Lower leg skin (tissue), 4 donors: Measurements from ENCODE around the gene NES. TPM values are rescaled to one million over a fixed set of nuclear protein-coding genes. Genes with fewer than 3 reads are reported as not detected.
A peak's percentile ranks its signal among the peaks of the same experiment; 100 is the strongest.

Experiments
- DNase-seq, 2 donors: peaks; one replicate each; pipeline ENCODE4 v3.0.0-alpha.2; 2019; ENCODE audit warnings: low spot score in 2 of 2
- H3K4me3 ChIP-seq: fragments of 200-600 bp; sonication (generic); 2 replicates; pipeline ENCODE4 v1.5.1; 2017; ENCODE audit warnings: mild to moderate bottlenecking, low read depth; ENCODE audit not compliant: poor library complexity, severe bottlenecking
- POLR2A ChIP-seq, 2 donors: fragments of 450-650 bp; IDR thresholded peaks; one replicate each; pipeline ENCODE4 v1.6.1; 2016 to 2017; ENCODE audit warnings: antibody characterized with exemption in 2 of 2, mild to moderate bottlenecking in 1 of 2, moderate library complexity in 1 of 2
- WGBS, 2 donors: methylation state at CpG; one replicate each; pipeline ENCODE4 v1.1.5; 2018; 5-methylcytosine and 5-hydroxymethylcytosine counted together
- intact Hi-C: fragments of 100-400 bp; cut with DNase I; formaldehyde crosslinking; loops from one replicate; pipeline ENCODE4 v1.15.0; 2023; ENCODE audit warnings: low total_unique reads
- total RNA-seq, 4 donors: library from RNA; depleted of rRNA; stranded (reverse); fragments of >200 nt; gene quantifications; one replicate each; pipeline ENCODE4 v1.1.0, GENCODE V29; 2016
- TF ChIP-seq, protein P1 (sequence below), 3 donors: fragments of 450-650 bp; IDR thresholded peaks; one replicate each; pipeline ENCODE4 v1.5.1; 2016; ENCODE audit warnings: antibody characterized with exemption in 3 of 3, mild to moderate bottlenecking in 3 of 3, moderate library complexity in 2 of 3

NES gene
- total RNA-seq, 4 donors from 2014 or later: 2.4 to 8.9 (median 5.0) TPM

DNA sequence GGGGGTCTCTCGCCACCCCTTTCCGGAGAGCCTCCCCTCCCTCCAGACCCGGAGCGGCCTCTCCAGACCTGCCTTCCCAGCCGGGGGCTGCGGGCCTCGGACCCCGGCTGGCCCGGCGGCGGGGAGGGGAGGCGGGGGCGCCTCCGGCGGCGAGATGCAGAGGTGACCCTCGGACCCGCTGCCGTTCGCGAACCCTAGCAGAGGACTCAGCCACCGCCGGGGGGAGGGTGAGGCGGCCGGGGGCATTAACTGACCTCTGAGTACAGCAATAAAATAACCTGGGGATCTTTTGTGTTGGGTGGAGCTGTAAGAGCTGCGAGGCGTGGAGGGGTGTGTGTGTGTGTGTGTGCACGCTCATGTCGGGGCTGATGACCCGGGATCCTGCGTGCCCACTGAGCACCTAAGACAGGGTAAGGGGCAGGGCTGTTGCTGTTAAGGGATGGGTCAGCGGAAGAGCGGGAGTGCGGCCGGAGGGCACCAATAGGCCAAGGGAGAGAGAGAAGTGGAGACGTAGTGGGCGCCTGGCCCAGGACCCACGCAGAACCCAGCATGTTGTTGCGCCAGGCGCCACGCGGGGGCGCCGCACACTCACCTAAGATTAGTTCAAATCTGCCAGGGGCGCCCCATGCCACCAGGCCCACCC lies 51.6 kb downstream of the NES start:
- DNase-seq: peak in 1 of 2 donors; percentile 90
- intact Hi-C loops: no loop called here
- TF ChIP-seq, protein P1, sequence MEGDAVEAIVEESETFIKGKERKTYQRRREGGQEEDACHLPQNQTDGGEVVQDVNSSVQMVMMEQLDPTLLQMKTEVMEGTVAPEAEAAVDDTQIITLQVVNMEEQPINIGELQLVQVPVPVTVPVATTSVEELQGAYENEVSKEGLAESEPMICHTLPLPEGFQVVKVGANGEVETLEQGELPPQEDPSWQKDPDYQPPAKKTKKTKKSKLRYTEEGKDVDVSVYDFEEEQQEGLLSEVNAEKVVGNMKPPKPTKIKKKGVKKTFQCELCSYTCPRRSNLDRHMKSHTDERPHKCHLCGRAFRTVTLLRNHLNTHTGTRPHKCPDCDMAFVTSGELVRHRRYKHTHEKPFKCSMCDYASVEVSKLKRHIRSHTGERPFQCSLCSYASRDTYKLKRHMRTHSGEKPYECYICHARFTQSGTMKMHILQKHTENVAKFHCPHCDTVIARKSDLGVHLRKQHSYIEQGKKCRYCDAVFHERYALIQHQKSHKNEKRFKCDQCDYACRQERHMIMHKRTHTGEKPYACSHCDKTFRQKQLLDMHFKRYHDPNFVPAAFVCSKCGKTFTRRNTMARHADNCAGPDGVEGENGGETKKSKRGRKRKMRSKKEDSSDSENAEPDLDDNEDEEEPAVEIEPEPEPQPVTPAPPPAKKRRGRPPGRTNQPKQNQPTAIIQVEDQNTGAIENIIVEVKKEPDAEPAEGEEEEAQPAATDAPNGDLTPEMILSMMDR (IDR thresholded peaks at IDR 0.05): peak in 1 of 3 donors; percentile 43
- TF ChIP-seq POLR2A (IDR thresholded peaks at IDR 0.05): no peak
- WGBS, 2 donors: 0 to 2% methylated on average over 24 to 44 of the region's 45 CpGs
- peak overlapping the region; percentile 16 for H3K4me3 ChIP-seq

GRCh38 chr1:156624814-156625435 lies 52.3 kb downstream of the NES start:
- 2 to 6% methylated on average over 21 to 28 of the region's 55 CpGs for WGBS, 2 donors
- TF ChIP-seq, protein P1 (IDR thresholded peaks at IDR 0.05): no peak
- TF ChIP-seq POLR2A (IDR thresholded peaks at IDR 0.05): no peak
- intact Hi-C loops: loop anchor here (5.0 kb wide), 1 partner anchor 32 kb away; no protein-coding TSS in a partner anchor
- no peak for DNase-seq
- H3K4me3 ChIP-seq: no peak overlapping the region

- TF ChIP-seq, protein P1 (IDR thresholded peaks at IDR 0.05): no peak
- no peak for TF ChIP-seq POLR2A (IDR thresholded peaks at IDR 0.05)
- peak in 1 of 2 donors; percentile 89 for DNase-seq
Measured at GRCh38 chr1:156623946-156624813, 53.0 kb downstream of the NES start.

DNA sequence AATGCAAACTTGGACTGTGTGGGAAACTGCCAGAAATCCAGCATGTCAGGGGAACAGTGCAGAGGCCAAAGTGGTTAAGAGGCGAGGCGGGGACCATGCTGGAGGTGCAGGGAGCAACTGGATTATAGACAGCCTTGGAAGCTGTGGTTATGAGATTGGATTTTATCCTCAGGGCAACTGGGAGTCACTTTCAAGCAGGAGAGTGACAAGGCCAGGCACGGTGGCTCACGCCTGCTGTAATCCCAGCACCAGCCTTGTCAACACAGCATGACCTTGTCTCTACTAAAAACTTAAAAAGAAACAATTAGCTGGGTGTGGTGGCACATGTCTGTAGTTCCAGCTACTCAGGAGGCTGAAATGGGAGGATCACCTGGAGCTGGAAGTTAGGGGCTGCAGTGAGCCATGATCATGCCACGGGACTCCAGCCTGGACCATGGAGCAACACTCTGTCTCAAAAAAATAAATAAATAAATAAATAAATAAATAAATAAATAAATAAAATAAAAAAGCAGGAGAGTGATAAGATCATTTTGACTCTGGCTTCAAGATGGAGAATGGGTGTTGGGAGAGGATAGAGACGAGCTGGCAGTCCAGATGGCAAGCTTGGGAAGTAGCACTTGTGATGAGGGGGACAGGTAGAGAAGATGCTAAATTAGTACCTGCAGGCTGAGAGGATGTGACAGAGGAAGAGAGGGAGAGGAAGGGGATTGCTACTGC lies 54.5 kb downstream of the NES start:
- no peak overlapping the region for H3K4me3 ChIP-seq
- 58 to 77% methylated on average over 6 of the region's 6 CpGs for WGBS, 2 donors
- no peak for DNase-seq
- intact Hi-C loops: loop anchor here (5.0 kb wide), 1 partner anchor 35 kb away; no protein-coding TSS in a partner anchor
- TF ChIP-seq POLR2A (IDR thresholded peaks at IDR 0.05): no peak
- TF ChIP-seq, protein P1 (IDR thresholded peaks at IDR 0.05): no peak

More at GRCh38 chr1:156623946-156624813, 53.0 kb downstream of the NES start:
- intact Hi-C loops: loop anchor here (5.0 kb wide), 1 partner anchor 33 kb away; no protein-coding TSS in a partner anchor
- 3% methylated on average over 49 to 57 of the region's 87 CpGs for WGBS, 2 donors
- H3K4me3 ChIP-seq: peak overlapping the region; percentile 7

DNA sequence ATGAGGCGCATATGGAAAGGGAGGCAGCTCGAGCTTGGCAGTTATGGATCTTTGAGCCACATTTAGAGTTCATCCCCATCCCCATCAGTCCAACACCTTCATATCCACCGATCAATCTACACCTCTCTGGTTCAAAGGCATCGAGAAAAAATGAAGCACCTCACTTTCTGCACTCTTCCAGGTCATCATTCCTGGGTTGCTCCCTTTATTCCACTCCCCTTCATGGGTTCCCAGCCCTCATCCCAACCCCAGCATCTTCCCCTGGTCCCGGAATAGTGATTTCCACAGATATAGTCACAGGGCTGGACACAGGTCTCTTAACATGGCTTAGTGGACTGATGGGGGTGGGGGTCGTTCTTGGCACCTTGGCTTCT lies 57.6 kb downstream of the NES start:
- 26 to 34% methylated on average over 6 of the region's 6 CpGs for WGBS, 2 donors
- DNase-seq: no peak
- TF ChIP-seq, protein P1 (IDR thresholded peaks at IDR 0.05): no peak
- TF ChIP-seq POLR2A (IDR thresholded peaks at IDR 0.05): no peak
- no peak overlapping the region for H3K4me3 ChIP-seq
- intact Hi-C loops: no loop called here
